Measurements from ENCODE around the gene CBR4. TPM values are rescaled to one million over a fixed set of nuclear protein-coding genes. Genes with fewer than 3 reads are reported as not detected.

CBR4 gene
- total RNA-seq, result 10 to 100 TPM; 24.4 TPM

DNA sequence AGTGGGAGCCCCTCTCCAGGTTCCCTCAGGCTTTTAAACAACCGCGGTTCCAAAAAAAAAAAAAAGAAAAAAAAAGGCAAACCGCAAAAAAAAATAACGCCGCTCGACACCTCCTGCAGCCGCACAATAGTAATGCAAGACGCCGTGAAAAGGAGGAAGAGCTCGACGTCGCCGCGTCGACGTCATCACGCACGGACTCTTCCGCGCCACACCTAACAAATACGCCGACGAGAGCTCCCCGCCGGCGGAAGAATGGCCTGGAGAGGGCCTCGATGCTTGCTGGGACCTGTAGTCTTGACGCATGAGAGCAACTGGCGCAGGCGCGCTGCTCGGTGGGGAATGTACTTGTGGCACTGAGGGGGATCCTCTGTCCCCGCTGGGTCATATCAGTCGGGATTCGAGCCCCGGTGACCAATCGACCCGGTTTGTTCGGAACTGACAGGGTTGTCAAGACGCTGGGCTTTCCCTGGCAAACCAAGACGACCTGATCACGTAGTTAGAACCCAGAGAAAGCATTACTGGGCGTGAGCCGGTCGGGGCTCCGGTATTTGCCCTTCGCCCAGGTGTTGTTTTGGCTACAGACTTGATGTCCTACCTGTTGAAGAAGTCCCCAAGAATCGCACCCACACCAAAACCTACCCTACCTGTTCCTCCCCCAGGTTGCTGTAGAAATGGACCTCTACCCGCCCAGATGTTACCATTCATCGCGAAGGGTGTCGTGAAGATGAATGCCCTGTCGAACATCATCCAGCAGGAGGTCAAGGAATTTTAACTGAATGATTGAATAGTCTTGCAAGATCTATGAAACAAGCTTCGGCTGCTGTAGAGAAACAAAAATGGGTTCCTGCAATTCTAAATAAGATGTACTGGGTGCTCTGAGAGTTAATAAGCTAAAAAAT, at the start of gene CBR4:
CBR4 (minus strand) TSS at position 131 of the 899 bp plus-strand sequence. CDS start 166 bp downstream, outside the sequence.
- Mint-ChIP-seq H3K27me3 (ENCODE audit: low read depth) (peaks cover 6% of the 10 kb centered on the region), H3K4me3 (peak within 1 kb of the TSS; percentile 93 to 97), H3K36me3 (ENCODE audit: insufficient read depth in 2 of 2) (no peaks in the 10 kb centered on the region), H3K27ac (peak within 1 kb of the TSS; percentile 94), H3K4me1 (ENCODE audit: low read depth) (peaks cover 47% of the 10 kb centered on the region), H3K9me3 (no peaks in the 10 kb centered on the region)
- peak; percentile 94 to 95 for DNase-seq
- peak; percentile 98 for ATAC-seq (replicated peaks in 1 of 2)

DNA sequence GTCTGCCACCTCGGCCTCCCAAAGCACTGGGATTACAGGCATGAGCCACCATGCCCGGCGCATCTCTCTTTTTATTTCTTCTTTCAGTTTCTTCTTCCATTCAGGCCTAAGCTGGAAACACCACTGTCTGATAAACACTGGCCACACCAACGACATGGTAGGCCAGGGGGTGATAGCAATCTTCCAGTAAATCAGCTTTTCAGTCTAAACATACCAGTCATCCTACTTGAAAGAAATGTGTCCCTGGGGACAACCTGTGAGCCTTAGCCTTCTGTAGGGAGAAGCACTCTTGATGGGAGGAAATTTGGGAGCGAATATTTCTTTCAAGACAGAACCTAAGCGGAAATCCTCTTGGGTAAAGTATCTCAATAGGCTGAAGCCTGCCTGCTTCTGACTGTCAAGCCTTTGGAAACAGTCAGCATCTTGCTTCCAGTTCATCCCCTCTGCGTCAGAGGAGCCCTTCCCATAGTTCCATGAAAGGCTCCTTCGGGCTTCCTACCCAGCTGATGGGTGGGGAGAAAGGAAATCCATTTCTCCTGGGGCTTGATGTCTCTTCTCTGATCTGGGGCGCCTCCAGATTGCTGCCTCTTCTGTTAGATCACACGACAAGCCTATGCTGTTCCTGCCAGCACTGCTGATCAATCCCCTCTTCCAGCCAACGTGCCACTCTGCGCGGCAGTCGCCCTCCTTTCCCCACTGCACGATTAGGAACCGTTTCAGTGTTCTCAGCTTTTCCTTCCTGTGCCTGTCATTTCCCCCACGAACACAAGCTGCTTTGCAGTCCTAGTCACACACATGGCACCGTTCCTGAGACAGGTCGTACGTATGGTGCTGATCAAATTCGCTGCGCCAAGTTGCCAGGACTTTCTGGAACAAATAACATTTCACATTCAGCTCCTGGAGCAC, 49.5 kb upstream of the CBR4 start:
- Mint-ChIP-seq H3K27me3 (ENCODE audit: low read depth) (peaks cover 4% of the 10 kb centered on the region), H3K36me3 (ENCODE audit: insufficient read depth in 2 of 2) (no peaks in the 10 kb centered on the region), H3K4me3 (no peak overlapping the region), H3K4me1 (ENCODE audit: low read depth) (no peaks in the 10 kb centered on the region), H3K27ac (no peak overlapping the region), H3K9me3 (no peaks in the 10 kb centered on the region)
- no peak for ATAC-seq (replicated peaks in 1 of 2)
- no peak for DNase-seq

- peaks cover 4% of the 10 kb centered on the region for H3K27me3 Mint-ChIP-seq (ENCODE audit: low read depth)
- ATAC-seq (replicated peaks in 1 of 2) (no peak), DNase-seq (no peak)
- no peak overlapping the region for H3K27ac Mint-ChIP-seq
- no peak overlapping the region for H3K4me3 Mint-ChIP-seq
- no peaks in the 10 kb centered on the region for H3K4me1 Mint-ChIP-seq (ENCODE audit: low read depth)
- H3K36me3 Mint-ChIP-seq (ENCODE audit: insufficient read depth in 2 of 2), result no peaks in the 10 kb centered on the region
- no peaks in the 10 kb centered on the region for H3K9me3 Mint-ChIP-seq
Measured at GRCh38 chr4:169058312-169058711, 48.3 kb upstream of the CBR4 start.

DNA sequence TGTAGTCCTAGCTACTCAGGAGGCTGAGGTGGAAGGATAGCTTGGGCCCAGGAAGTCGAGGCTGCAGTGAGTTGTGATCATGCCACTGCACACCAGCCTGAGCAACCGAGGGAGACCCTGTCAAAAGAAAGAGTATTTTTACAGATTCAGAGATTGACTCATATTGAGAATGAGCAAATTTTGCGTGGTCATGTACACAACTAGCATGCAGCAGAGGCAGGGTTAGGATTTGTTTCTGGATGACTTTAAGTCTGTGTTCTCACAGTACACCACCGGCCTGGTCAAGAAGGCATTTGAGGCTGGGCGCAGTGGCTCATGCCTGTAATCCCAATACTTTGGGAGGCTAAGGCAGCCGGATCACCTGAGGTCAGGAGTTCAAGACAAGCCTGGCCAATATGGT, 44.8 kb upstream of the CBR4 start:
- no peak overlapping the region for H3K27ac Mint-ChIP-seq
- H3K36me3 Mint-ChIP-seq (ENCODE audit: insufficient read depth in 2 of 2), result no peaks in the 10 kb centered on the region
- H3K27me3 Mint-ChIP-seq (ENCODE audit: low read depth), result peaks cover 2% of the 10 kb centered on the region
- no peaks in the 10 kb centered on the region for H3K9me3 Mint-ChIP-seq
- no peak for ATAC-seq (replicated peaks in 1 of 2)
- H3K4me3 Mint-ChIP-seq, result no peak overlapping the region
- DNase-seq, result no peak
- H3K4me1 Mint-ChIP-seq (ENCODE audit: low read depth), result no peaks in the 10 kb centered on the region

GRCh38 chr4:169052594-169052945, 42.5 kb upstream of the CBR4 start:
- Mint-ChIP-seq H3K27me3 (ENCODE audit: low read depth) (no peaks in the 10 kb centered on the region), H3K9me3 (no peaks in the 10 kb centered on the region), H3K4me1 (ENCODE audit: low read depth) (no peaks in the 10 kb centered on the region), H3K4me3 (no peak overlapping the region), H3K36me3 (ENCODE audit: insufficient read depth in 2 of 2) (no peaks in the 10 kb centered on the region), H3K27ac (no peak overlapping the region)
- DNase-seq (no peak), ATAC-seq (replicated peaks in 1 of 2) (no peak)

DNA sequence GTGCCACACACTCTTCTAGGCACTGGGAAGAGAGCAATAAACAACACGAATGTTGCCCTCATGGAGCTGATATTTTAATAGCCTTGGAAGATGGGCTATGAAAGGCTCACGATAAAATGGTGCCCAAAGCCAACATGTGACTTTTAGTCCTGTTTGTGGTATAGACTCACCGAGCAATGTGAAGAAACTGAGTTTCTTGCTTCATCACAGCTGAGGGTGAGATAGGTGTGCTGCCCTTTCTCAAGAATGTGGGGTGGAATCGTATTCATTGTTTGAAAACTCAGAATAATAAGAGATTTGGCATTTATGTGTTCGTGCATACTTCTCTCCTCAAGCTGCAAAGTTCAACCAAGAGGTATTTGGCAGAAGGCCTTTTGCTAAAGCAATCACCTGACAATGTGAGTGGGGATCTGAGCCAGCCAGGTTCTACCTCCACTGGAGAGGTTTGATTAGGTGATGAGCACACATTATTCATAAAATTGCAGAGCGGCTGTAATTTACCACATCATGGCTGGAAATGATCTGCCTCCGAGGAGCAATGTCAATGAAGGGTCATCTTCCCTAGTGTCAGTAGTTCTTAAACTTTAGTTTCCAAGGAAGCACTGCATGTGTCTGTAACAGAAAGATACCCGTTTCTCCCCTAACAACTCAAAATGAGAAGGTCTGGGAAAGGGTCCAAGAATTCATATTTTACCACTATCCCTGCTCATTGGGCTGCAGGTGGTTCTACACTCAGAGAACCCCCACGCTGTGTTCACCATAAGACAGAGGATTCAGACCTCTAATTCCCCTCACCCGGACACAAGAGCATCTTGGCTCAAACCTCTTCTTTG, 41.9 kb upstream of the CBR4 start:
- Mint-ChIP-seq H3K4me3 (no peak overlapping the region), H3K27ac (no peak overlapping the region), H3K36me3 (ENCODE audit: insufficient read depth in 2 of 2) (no peaks in the 10 kb centered on the region), H3K27me3 (ENCODE audit: low read depth) (no peaks in the 10 kb centered on the region), H3K4me1 (ENCODE audit: low read depth) (no peaks in the 10 kb centered on the region), H3K9me3 (no peaks in the 10 kb centered on the region)
- DNase-seq, result no peak
- no peak for ATAC-seq (replicated peaks in 1 of 2)

DNA sequence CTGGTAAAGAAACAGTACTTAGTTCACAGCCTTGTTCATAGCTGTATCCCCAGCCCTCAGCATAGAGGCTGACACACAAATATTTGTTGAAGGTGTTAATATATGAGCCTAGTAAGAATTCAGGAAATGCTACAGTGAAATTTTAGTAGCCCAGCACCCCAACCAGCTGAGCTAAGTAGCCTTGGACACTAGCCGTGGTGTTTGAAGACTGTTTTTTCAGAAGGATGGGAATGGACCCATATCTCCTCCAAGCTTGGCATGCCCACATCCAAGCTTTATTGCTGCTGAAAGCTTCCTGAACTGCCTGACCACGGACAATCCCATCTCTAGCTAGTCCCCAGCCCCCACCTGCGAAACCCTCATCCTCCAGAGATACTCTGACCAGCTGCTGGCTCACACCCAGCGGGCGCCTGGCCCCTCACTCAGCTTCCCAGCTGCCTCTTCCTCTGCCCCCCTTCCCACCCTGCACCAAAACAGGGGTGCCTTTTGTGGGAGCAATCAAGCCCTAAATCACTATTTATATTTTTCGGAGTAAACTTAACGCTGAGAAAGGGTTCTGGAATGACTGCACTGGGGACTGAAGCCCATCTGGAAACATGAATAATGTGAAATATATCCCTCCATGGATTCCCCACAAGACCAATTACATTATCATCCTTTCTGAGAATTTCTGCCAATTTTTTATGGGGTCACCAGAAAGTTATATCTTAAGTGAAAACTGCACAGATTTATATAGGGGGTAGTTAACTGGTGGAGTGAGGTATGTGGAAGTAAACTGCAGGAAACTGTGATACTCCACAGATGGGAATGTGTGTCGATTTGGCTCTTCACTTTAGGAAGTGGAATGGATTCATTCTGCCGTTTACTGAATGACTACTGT, 41.1 kb upstream of the CBR4 start:
- no peaks in the 10 kb centered on the region for H3K9me3 Mint-ChIP-seq
- H3K27ac Mint-ChIP-seq, result no peak overlapping the region
- no peaks in the 10 kb centered on the region for H3K27me3 Mint-ChIP-seq (ENCODE audit: low read depth)
- DNase-seq (no peak), ATAC-seq (replicated peaks in 1 of 2) (no peak)
- H3K4me3 Mint-ChIP-seq, result no peak overlapping the region
- H3K36me3 Mint-ChIP-seq (ENCODE audit: insufficient read depth in 2 of 2), result no peaks in the 10 kb centered on the region
- no peaks in the 10 kb centered on the region for H3K4me1 Mint-ChIP-seq (ENCODE audit: low read depth)

DNA sequence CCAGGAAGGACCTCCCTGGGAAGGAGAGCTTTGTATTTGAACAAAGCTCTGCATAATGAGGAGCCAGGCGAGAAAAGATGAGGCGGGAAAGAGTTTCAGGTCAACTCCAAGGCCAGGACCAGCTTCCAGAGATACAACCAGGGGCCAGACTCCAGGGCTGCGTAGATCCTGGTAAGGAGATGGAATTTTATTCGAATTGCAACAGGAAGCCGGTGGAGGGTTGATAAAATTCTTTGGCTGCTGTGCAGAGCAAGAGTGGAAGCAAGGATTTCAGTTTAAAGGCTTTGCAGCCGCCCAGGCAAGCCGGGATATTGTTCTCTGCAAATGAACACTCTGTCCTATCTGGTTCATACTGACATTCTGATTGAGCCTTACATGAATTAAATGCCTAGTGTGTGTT, 40.2 kb upstream of the CBR4 start:
- ATAC-seq (replicated peaks in 1 of 2), result no peak
- no peak overlapping the region for H3K27ac Mint-ChIP-seq
- no peaks in the 10 kb centered on the region for H3K9me3 Mint-ChIP-seq
- no peak for DNase-seq
- no peaks in the 10 kb centered on the region for H3K36me3 Mint-ChIP-seq (ENCODE audit: insufficient read depth in 2 of 2)
- H3K27me3 Mint-ChIP-seq (ENCODE audit: low read depth), result no peaks in the 10 kb centered on the region
- no peak overlapping the region for H3K4me3 Mint-ChIP-seq
- H3K4me1 Mint-ChIP-seq (ENCODE audit: low read depth), result no peaks in the 10 kb centered on the region

DNA sequence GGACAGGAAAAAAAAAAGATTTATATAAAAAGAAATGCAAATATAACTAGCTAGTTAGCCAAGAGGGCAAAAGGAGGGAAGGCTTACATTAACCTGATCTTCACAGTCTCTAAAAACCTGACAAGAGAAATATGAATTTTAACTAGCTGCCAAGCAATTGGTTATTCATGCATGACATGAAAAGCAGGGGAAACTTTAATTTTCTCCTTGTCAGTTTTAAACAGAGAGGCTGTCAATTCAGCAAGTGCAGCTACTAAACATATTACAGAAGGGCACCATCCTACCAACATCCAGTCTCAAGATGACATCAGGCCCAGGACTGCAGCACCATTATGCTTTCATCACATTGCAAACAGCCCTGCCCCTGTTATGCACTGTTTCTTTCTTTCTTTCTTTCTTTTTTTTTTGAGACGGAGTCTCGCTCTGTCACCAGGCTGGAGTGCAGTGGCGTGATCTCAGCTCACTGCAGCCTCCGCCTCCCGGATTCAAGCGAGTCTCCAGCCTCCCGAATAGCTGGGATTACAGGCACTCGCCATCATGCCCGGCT, 38.9 kb upstream of the CBR4 start:
- no peak overlapping the region for H3K4me3 Mint-ChIP-seq
- no peaks in the 10 kb centered on the region for H3K27me3 Mint-ChIP-seq (ENCODE audit: low read depth)
- H3K36me3 Mint-ChIP-seq (ENCODE audit: insufficient read depth in 2 of 2), result no peaks in the 10 kb centered on the region
- DNase-seq (no peak), ATAC-seq (replicated peaks in 1 of 2) (no peak)
- no peak overlapping the region for H3K27ac Mint-ChIP-seq
- H3K9me3 Mint-ChIP-seq, result no peaks in the 10 kb centered on the region
- H3K4me1 Mint-ChIP-seq (ENCODE audit: low read depth), result no peaks in the 10 kb centered on the region

DNA sequence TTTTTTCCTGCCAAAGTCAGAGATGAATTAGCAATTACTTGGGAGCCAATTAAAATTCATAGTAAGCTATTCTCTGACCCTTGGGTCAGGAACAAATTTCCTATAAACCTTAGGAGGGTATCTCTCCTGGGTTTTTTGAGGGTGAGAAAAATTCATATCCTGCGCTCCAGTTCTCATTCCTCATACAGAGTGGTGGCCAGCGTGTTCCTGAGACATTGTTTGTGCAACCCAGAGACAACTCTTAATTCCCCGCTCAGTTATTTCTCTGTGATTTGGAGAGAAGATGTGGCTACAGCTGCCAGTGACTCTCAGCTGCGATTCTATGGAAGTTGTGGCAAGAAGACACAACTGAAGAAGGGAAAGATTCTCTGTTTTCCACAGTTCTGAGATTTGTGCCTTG, 37.9 kb upstream of the CBR4 start:
- no peaks in the 10 kb centered on the region for H3K4me1 Mint-ChIP-seq (ENCODE audit: low read depth)
- no peak for ATAC-seq (replicated peaks in 1 of 2)
- no peaks in the 10 kb centered on the region for H3K27me3 Mint-ChIP-seq (ENCODE audit: low read depth)
- H3K4me3 Mint-ChIP-seq, result no peak overlapping the region
- H3K9me3 Mint-ChIP-seq, result no peaks in the 10 kb centered on the region
- H3K36me3 Mint-ChIP-seq (ENCODE audit: insufficient read depth in 2 of 2), result no peaks in the 10 kb centered on the region
- no peak for DNase-seq
- H3K27ac Mint-ChIP-seq, result no peak overlapping the region

DNA sequence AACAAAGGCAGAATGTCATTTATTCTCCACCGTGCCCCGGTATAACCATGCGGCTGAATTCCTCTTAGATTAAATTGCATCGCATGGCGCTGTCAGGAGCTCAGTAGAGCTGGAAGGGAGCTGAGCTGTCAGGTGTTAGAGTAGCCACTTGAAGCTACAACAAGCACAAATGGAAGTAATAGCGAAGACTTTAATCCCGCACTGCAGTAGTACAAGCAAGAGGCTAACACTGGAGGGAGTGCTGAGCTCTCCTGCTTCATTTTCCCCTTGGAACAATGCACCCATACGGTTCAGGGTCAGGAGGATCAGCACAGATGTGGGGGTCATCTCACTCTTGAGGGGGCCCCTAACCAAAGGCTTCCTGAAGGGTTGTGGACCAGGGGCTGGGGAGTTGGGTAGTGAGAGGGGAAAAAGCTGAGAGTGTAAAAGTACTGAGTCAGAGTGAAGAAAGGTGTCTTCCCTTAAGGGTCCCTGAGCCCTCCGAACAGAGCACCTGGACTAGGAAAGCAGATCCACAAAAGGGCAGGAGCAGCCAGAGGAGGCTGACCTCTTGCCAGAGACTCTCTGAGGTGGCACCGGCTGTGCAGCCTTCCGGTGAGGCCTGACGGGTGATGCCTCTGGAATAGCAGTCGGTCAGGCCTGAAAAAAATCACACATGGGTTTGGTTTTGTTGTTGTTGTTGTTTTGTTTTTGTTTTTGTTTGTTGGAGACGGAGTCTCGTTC, 36.0 kb upstream of the CBR4 start:
- no peaks in the 10 kb centered on the region for H3K9me3 Mint-ChIP-seq
- no peak for ATAC-seq (replicated peaks in 1 of 2)
- no peak overlapping the region for H3K27ac Mint-ChIP-seq

More for the DNA sequence above, 36.0 kb upstream of the CBR4 start:
- no peak for DNase-seq
- Mint-ChIP-seq H3K36me3 (ENCODE audit: insufficient read depth in 2 of 2) (no peaks in the 10 kb centered on the region), H3K4me1 (ENCODE audit: low read depth) (no peaks in the 10 kb centered on the region), H3K4me3 (no peak overlapping the region), H3K27me3 (ENCODE audit: low read depth) (no peaks in the 10 kb centered on the region)
